Choroid plexus epithelial cell (primary cell): Measurements from ENCODE around the gene CLEC1B.
"Not testable (repeated sequence)": the region's sequence is repeated elsewhere in the genome, so short reads cannot be mapped to it uniquely, and the experiment has no call there.

Source experiments
- DNase-seq: peaks from one replicate; pipeline ENCODE4 v3.0.0-alpha.2; 2010; ENCODE audit warnings: low read depth
- H3K4me3 ChIP-seq: 2 replicates; pipeline ENCODE4 v1.5.1; 2011; ENCODE audit warnings: low read depth, mild to moderate bottlenecking, control low read depth, low read length, moderate library complexity
- CTCF ChIP-seq: conservative IDR thresholded peaks from 2 replicates; pipeline ENCODE4 v1.5.1; 2011; ENCODE audit warnings: low read depth, mild to moderate bottlenecking, control low read depth, inconsistent platforms, low read length, moderate library complexity

Gene CLEC1B

GRCh38 chr12:10027721-10028120 lies 28.8 kb upstream of the CLEC1B start:
- peak; percentile 49 for DNase-seq
- H3K4me3 ChIP-seq = no peak overlapping the region

DNA sequence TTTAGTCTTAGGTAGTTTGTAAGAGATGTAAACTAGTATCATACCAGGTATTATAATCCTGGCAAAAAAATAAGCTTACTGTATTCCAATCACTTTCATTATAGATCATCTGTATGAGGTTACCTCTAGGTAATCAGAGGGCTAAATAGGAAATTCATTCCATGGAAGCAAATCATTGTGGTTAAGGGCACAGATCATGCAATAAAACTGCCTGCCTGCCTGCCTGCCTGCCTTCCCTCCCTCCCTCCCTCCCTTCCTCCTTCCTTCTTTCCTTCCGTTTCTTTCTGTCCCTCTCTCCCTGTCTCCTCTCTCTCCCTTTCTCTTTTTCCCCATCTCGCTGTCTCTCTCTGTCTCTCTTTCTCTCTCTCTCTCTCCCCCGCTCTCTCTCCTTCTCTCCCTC lies 28.4 kb upstream of the CLEC1B start:
- DNase-seq = peak; percentile 5
- no peak overlapping the region for H3K4me3 ChIP-seq
- TF ChIP-seq CTCF = no peak

More at GRCh38 chr12:10027721-10028120, 28.8 kb upstream of the CLEC1B start:
- no peak for TF ChIP-seq CTCF

- not testable (repeated sequence) for DNase-seq, H3K4me3 ChIP-seq
Observed at GRCh38 chr12:10026666-10027065, 27.7 kb upstream of the CLEC1B start.

DNA sequence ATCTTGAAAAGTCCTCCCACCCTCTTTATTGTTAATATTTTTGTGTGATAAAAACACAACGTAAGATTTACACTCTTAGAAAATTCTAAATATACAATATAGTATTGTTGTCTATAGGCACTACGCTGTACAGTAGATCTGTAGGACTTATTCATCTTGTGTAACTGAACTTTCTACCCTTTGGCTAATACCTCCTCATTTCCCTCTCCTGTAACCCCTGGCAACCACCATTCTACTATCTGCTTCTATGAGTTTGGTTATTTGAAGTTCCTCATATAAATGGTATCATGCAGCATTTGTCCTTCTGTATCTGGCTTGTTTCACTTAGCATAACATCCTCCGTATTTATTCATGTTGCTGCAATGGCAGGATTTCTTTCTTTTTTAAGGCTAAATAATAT lies 26.3 kb upstream of the CLEC1B start:
- TF ChIP-seq CTCF = no peak
- DNase-seq = no peak
- H3K4me3 ChIP-seq = no peak overlapping the region

- no peak for DNase-seq
- H3K4me3 ChIP-seq = no peak overlapping the region
- no peak for TF ChIP-seq CTCF
Observed at GRCh38 chr12:10021342-10021741, 22.4 kb upstream of the CLEC1B start.

DNA sequence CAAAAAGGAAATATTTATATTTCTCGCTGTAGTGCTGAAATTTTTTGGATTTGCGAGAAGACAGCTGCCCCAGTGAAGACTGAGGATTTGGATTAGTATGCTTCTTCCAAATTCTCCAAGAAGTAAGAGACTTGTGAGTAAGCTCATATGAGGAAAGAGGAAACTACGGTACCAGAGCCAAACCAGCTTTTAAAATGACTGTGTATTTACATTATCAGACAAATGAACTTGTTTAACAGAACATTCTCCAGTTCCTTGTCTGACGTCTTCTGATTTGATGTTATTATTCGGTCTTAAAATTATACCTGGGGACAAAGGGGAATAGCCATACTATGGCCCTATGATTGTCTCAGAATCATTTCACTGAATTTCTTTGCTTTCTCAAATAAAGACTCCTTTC lies 19.5 kb upstream of the CLEC1B start:
- no peak overlapping the region for H3K4me3 ChIP-seq
- DNase-seq = no peak
- TF ChIP-seq CTCF = no peak

DNA sequence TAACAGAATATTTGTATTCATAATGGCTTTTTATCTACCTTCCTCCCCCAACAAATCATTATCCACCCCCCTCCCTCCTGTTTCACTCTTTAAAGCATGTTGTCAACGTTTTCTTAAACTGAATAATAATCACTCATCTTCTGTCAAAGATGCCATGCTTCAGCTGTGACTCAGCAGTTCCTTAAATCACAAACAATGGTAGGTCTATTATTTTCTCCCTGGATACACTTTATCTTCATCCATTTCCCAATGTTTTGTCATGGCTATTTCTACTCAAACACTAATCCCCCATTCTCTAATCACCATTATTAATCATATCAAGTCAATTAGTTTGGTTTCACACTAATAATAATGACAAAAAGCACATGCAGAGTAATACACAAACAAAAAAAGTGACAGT lies 18.0 kb upstream of the CLEC1B start:
- peak; percentile 22 for DNase-seq
- no peak overlapping the region for H3K4me3 ChIP-seq
- TF ChIP-seq CTCF = no peak

DNA sequence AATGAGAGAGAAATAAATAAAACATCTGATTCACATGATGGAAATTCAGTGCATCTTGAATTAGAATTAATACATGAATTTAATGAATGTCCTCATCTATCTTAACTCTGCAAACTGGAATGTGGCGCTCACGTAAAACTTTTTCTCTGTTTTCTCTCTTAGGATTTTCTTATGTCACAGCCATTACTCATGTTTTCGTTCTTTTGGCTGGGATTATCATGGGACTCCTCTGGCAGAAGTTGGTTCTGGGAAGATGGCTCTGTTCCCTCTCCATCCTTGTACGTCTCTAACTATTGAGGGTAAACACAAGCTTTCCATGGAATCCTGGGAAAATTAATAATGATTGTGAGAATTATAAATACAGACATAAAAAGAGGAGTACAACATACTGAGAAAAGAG lies 16.5 kb upstream of the CLEC1B start:
- TF ChIP-seq CTCF = no peak
- no peak overlapping the region for H3K4me3 ChIP-seq
- no peak for DNase-seq
